Progenitor cell of endocrine pancreas (in vitro differentiated cells): ENCODE measurements around the gene USO1. TPM values are rescaled to one million over a fixed set of nuclear protein-coding genes. Genes with fewer than 3 reads are reported as not detected.

Experiments used
- DNase-seq: peaks from one replicate; pipeline ENCODE4 v3.0.0; 2021; ENCODE audit warnings: low spot score; ENCODE audit not compliant: unreplicated experiment
- H3K27ac Mint-ChIP-seq: 2 replicates; pipeline ENCODE4 v1.8.0; 2021; ENCODE audit warnings: mild to moderate bottlenecking, moderate library complexity, mixed read lengths
- H3K27me3 Mint-ChIP-seq: 2 replicates; pipeline ENCODE4 v1.8.0; 2021; ENCODE audit warnings: mixed read lengths
- H3K36me3 Mint-ChIP-seq: 2 replicates; pipeline ENCODE4 v1.8.0; 2022; ENCODE audit warnings: mixed read lengths; ENCODE audit not compliant: insufficient read depth
- H3K4me1 Mint-ChIP-seq: 2 replicates; pipeline ENCODE4 v1.8.0; 2021; ENCODE audit warnings: low read depth, mixed read lengths
- H3K4me3 Mint-ChIP-seq: 2 replicates; pipeline ENCODE4 v1.8.0; 2021; ENCODE audit warnings: low read depth, mild to moderate bottlenecking, moderate library complexity, mixed read lengths
- H3K9me3 Mint-ChIP-seq: 2 replicates; pipeline ENCODE4 v1.8.0; 2021; ENCODE audit warnings: low read depth, mixed read lengths
- total RNA-seq: library from RNA; stranded (reverse); gene quantifications from 2 replicates; pipeline ENCODE4 v1.2.1, GENCODE V29; 2021
- TF ChIP-seq, protein P1 (sequence below): fragments of 200-600 bp; sonication (generic); IDR thresholded peaks from one replicate; pipeline ENCODE4 v1.5.0; 2021; ENCODE audit warnings: antibody characterized with exemption, mild to moderate bottlenecking; ENCODE audit not compliant: unreplicated experiment

Gene USO1
- total RNA-seq, 1 donor from 2014 or later = 54.9 TPM

GRCh38 chr4:75769036-75769435, 44.7 kb downstream of the USO1 start:
- no peak for DNase-seq
- H3K27ac Mint-ChIP-seq = no peak overlapping the region
- no peak overlapping the region for H3K4me3 Mint-ChIP-seq
- H3K4me1 Mint-ChIP-seq = peaks cover 12% of the 10 kb centered on the region
- H3K9me3 Mint-ChIP-seq = no peaks in the 10 kb centered on the region
- no peaks in the 10 kb centered on the region for H3K27me3 Mint-ChIP-seq
- H3K36me3 Mint-ChIP-seq = peaks cover 22% of the 10 kb centered on the region
- TF ChIP-seq, protein P1, sequence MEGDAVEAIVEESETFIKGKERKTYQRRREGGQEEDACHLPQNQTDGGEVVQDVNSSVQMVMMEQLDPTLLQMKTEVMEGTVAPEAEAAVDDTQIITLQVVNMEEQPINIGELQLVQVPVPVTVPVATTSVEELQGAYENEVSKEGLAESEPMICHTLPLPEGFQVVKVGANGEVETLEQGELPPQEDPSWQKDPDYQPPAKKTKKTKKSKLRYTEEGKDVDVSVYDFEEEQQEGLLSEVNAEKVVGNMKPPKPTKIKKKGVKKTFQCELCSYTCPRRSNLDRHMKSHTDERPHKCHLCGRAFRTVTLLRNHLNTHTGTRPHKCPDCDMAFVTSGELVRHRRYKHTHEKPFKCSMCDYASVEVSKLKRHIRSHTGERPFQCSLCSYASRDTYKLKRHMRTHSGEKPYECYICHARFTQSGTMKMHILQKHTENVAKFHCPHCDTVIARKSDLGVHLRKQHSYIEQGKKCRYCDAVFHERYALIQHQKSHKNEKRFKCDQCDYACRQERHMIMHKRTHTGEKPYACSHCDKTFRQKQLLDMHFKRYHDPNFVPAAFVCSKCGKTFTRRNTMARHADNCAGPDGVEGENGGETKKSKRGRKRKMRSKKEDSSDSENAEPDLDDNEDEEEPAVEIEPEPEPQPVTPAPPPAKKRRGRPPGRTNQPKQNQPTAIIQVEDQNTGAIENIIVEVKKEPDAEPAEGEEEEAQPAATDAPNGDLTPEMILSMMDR = no peak

- Mint-ChIP-seq H3K36me3 (peaks cover 38% of the 10 kb centered on the region), H3K4me1 (no peaks in the 10 kb centered on the region), H3K27ac (no peak overlapping the region), H3K27me3 (no peaks in the 10 kb centered on the region), H3K9me3 (no peaks in the 10 kb centered on the region), H3K4me3 (no peak overlapping the region)
- no peak for DNase-seq
- TF ChIP-seq, protein P1 = no peak
These were observed 47.2 kb downstream of the USO1 start for GRCh38 chr4:75771607-75772006.

DNA sequence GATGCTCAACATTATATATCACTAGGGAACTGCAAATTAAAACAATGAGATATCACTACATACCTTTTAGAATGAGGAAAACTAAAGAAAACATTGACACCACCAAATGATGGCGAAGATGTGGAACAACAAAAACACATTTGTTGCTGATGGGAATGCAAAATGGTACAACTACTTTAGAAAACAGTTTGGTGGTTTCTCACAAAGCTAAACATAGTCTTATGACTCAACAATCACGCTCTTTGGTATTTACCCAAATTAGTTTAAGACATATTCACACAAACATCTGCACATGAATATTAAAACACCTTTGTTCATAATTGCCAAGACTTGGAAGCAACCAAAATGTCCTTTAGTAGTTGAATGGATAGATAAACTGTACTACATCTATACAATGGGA, 53.2 kb downstream of the USO1 start:
- H3K4me3 Mint-ChIP-seq = no peak overlapping the region
- H3K36me3 Mint-ChIP-seq = peaks cover 37% of the 10 kb centered on the region
- DNase-seq = no peak
- H3K4me1 Mint-ChIP-seq = peaks cover 2% of the 10 kb centered on the region
- no peak overlapping the region for H3K27ac Mint-ChIP-seq
- H3K27me3 Mint-ChIP-seq = no peaks in the 10 kb centered on the region
- H3K9me3 Mint-ChIP-seq = peaks cover 2% of the 10 kb centered on the region
- TF ChIP-seq, protein P1 = no peak

GRCh38 chr4:75779105-75779757, 54.9 kb downstream of the USO1 start:
- Mint-ChIP-seq H3K27ac (no peak overlapping the region), H3K4me3 (no peak overlapping the region), H3K27me3 (no peaks in the 10 kb centered on the region), H3K4me1 (peaks cover 2% of the 10 kb centered on the region), H3K9me3 (peaks cover 2% of the 10 kb centered on the region), H3K36me3 (peaks cover 36% of the 10 kb centered on the region)
- no peak for DNase-seq
- TF ChIP-seq, protein P1 = no peak

DNA sequence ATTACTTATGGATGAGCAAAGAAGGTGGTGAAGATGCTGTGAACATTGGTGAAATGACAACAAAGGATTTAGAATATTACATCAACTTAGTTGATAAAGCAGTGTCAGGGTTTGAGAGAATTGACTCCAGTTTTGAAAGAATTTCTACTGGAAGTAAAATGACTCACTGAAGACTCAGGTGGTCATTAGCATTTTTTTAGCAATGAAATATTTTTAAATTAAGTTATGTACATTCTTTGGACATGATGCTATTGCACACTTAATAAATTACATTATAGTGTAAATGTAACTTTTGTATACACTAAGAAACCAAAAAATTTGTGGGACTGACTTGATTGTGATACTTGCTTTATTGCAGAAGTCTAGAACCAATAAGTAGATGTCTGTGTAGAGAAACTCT, 56.9 kb downstream of the USO1 start:
- Mint-ChIP-seq H3K27ac (no peak overlapping the region), H3K4me3 (no peak overlapping the region), H3K4me1 (peaks cover 2% of the 10 kb centered on the region), H3K27me3 (no peaks in the 10 kb centered on the region), H3K36me3 (peaks cover 21% of the 10 kb centered on the region), H3K9me3 (peaks cover 2% of the 10 kb centered on the region)
- DNase-seq = no peak
- TF ChIP-seq, protein P1 = no peak
